Right cardiac atrium (tissue), 5 donors: Measurements from ENCODE around the gene USP3. TPM values are rescaled to one million over a fixed set of nuclear protein-coding genes. Genes with fewer than 3 reads are reported as not detected.
A peak's percentile ranks its signal among the peaks of the same experiment; 100 is the strongest.

Experiments
- ATAC-seq, 2 donors: fragments of 200-7000 bp; cut with Tn5 transposase; one replicate each; pipeline versions ENCODE4 v1.8.0 to v1.9.1; 2020; ENCODE audit warnings: moderate library complexity in 2 of 2, mild to moderate bottlenecking in 1 of 2
- DNase-seq, 3 donors: peaks; one replicate each; pipeline ENCODE4 v3.0.0-alpha.2; 2020
- H3K27ac ChIP-seq: one replicate; pipeline ENCODE4 v1.5.1; 2013; ENCODE audit warnings: mild to moderate bottlenecking, low read length, control low read depth, moderate library complexity
- H3K27me3 ChIP-seq: one replicate; pipeline ENCODE4 v1.6.1; 2013; ENCODE audit not compliant: control insufficient read depth, insufficient read depth
- H3K4me1 ChIP-seq: one replicate; pipeline ENCODE4 v1.6.1; 2013; ENCODE audit warnings: low read length; ENCODE audit not compliant: control insufficient read depth, insufficient read depth
- H3K4me3 ChIP-seq: one replicate; pipeline ENCODE4 v1.5.1; 2013; ENCODE audit warnings: low read length, control low read depth
- H3K9me3 ChIP-seq: one replicate; pipeline ENCODE4 v1.6.1; 2013; ENCODE audit warnings: low read length; ENCODE audit not compliant: control insufficient read depth
- WGBS: extraction: QIAGEN DNeasy Blood & Tissue Kit; methylation state at CpG from one replicate; pipeline ENCODE4 v1.1.7; 2013; 5-methylcytosine and 5-hydroxymethylcytosine counted together
- intact Hi-C, 4 donors: fragments of 100-400 bp; cut with DNase I; formaldehyde crosslinking; loops; one replicate each; pipeline versions ENCODE4 v1.11.0 to v1.14.0; 2022 to 2023
- polyA plus RNA-seq: library from polyadenylated mRNA; stranded (reverse); fragments of 200-250 nt; gene quantifications from one replicate; pipeline ENCODE4 v1.2.3, GENCODE V29; 2013
- total RNA-seq, 4 donors: library from RNA; stranded (reverse); fragmentation: NEBNext Ultra II Directional; extraction: Animal tissue kit (Norgen Biotek cat#: 25700); gene quantifications; one replicate each; pipeline ENCODE4 v1.2.1, GENCODE V29; 2021
- donor health status: healthy with polysubstance abuse.
- donor health status: DM: no; HTN: yes; CAD: no.
- donor health status: DM: no; HTN: no; CAD: no.
- donor health status: DM: no; HTN: yes; CAD: no; lungs with severe emphysema.
- donor health status: DM: yes; HTN: yes; CAD: no.

Gene USP3
- total and polyA plus RNA-seq, 5 donors: 7.8 to 26.0 (median 21.0) TPM

GRCh38 chr15:63490345-63491034 is 13.9 kb upstream of the USP3 start:
- intact Hi-C loops: no loop called here
- WGBS: 91% methylated on average over 4 of the region's 4 CpGs
- Histone ChIP-seq H3K4me3 (no peak overlapping the region), H3K9me3 (no peaks in the 10 kb centered on the region), H3K27me3 (no peaks in the 10 kb centered on the region), H3K27ac (no peak overlapping the region), H3K4me1 (peaks cover 7% of the 10 kb centered on the region)
- ATAC-seq (peak; percentile 29 to 31), DNase-seq (no peak)

GRCh38 chr15:63491116-63491827 is 13.1 kb upstream of the USP3 start:
- no peak overlapping the region for H3K4me3 ChIP-seq
- H3K9me3 ChIP-seq: no peaks in the 10 kb centered on the region
- DNase-seq: no peak
- H3K27me3 ChIP-seq: no peaks in the 10 kb centered on the region
- intact Hi-C loops: no loop called here
- H3K27ac ChIP-seq: peak overlapping the region; percentile 30
- WGBS: 79% methylated on average over 5 of the region's 5 CpGs
- H3K4me1 ChIP-seq: peaks cover 7% of the 10 kb centered on the region
- peak; percentile 22 to 44 for ATAC-seq

DNA sequence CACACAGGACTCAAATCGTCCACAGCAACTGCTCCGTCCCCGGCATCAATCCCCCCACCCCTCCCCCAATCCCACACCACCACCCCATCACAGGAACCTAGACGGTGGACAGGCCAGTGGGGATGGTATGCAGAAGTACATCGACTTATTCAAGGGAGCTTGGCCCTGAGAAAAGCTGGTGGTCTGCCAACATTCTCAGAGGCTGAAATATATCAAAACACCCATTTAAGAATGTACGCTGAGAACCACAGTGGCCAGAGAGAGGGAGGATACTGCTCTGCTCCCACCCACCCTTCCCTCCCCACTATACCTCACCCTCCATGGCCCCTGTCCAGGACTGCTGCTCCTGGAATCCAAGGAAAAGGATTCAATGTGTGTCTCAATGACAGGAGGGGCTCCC is 12.4 kb upstream of the USP3 start:
- ATAC-seq: no peak
- no peak for DNase-seq
- Histone ChIP-seq H3K27ac (peak overlapping the region; percentile 4), H3K27me3 (no peaks in the 10 kb centered on the region), H3K9me3 (no peaks in the 10 kb centered on the region), H3K4me1 (peaks cover 7% of the 10 kb centered on the region), H3K4me3 (no peak overlapping the region)
- intact Hi-C loops: no loop called here
- WGBS: 57% methylated on average over 6 of the region's 6 CpGs

DNA sequence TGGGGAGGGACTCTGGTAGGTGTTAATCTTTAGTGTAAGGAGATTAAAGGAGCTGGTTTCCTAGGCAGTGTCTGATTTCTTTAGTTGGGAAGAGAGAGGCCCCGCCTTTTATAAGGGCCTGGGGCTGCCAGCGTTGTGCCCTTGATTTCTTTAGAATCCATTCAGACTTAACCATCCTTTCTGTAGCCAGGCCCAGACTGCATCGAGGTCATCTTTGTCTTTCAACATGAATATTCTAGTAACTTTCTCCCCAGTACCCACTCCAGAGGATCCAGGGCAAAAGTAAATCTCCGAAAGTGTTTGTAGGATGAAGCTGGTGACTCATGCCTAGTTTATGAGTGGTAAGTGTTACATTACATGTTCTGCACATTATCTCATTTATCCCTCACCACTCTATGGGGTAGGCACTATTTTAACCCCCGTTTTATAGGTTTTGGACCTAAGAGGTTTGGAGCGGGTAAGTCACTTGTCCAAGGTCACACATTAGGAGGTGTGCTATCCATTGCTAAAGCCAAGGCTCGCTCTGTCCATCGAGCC is 11.8 kb upstream of the USP3 start:
- no peaks in the 10 kb centered on the region for H3K9me3 ChIP-seq
- no peaks in the 10 kb centered on the region for H3K27me3 ChIP-seq
- intact Hi-C loops: no loop called here
- peak overlapping the region; percentile 4 for H3K27ac ChIP-seq
- H3K4me1 ChIP-seq: peaks cover 7% of the 10 kb centered on the region
- no peak overlapping the region for H3K4me3 ChIP-seq
- ATAC-seq: no peak
- WGBS: 89% methylated on average over 8 of the region's 8 CpGs
- DNase-seq: no peak

- no peak overlapping the region for H3K27ac ChIP-seq
- ATAC-seq (no peak), DNase-seq (no peak)
- intact Hi-C loops: no loop called here
- H3K4me3 ChIP-seq: no peak overlapping the region
- no peaks in the 10 kb centered on the region for H3K27me3 ChIP-seq
- H3K4me1 ChIP-seq: peaks cover 6% of the 10 kb centered on the region
- H3K9me3 ChIP-seq: no peaks in the 10 kb centered on the region
- WGBS: 83% methylated on average over 2 of the region's 2 CpGs
Observed at GRCh38 chr15:63493436-63493835, 11.0 kb upstream of the USP3 start.

- intact Hi-C loops: no loop called here
- H3K27ac ChIP-seq: no peak overlapping the region
- H3K4me3 ChIP-seq: no peak overlapping the region
- peaks cover 6% of the 10 kb centered on the region for H3K4me1 ChIP-seq
- DNase-seq (no peak), ATAC-seq (no peak)
- no peaks in the 10 kb centered on the region for H3K9me3 ChIP-seq
- WGBS: 95% methylated on average over 4 of the region's 4 CpGs
- H3K27me3 ChIP-seq: no peaks in the 10 kb centered on the region
Observed at GRCh38 chr15:63494408-63494807, 10.0 kb upstream of the USP3 start.

GRCh38 chr15:63495343-63495742 is 9.1 kb upstream of the USP3 start:
- H3K4me1 ChIP-seq: peaks cover 6% of the 10 kb centered on the region
- no peaks in the 10 kb centered on the region for H3K9me3 ChIP-seq
- H3K27me3 ChIP-seq: no peaks in the 10 kb centered on the region
- 73% methylated on average over 1 of the region's 1 CpG for WGBS
- no peak overlapping the region for H3K4me3 ChIP-seq
- no peak overlapping the region for H3K27ac ChIP-seq
- DNase-seq (no peak), ATAC-seq (no peak)
- intact Hi-C loops: no loop called here

DNA sequence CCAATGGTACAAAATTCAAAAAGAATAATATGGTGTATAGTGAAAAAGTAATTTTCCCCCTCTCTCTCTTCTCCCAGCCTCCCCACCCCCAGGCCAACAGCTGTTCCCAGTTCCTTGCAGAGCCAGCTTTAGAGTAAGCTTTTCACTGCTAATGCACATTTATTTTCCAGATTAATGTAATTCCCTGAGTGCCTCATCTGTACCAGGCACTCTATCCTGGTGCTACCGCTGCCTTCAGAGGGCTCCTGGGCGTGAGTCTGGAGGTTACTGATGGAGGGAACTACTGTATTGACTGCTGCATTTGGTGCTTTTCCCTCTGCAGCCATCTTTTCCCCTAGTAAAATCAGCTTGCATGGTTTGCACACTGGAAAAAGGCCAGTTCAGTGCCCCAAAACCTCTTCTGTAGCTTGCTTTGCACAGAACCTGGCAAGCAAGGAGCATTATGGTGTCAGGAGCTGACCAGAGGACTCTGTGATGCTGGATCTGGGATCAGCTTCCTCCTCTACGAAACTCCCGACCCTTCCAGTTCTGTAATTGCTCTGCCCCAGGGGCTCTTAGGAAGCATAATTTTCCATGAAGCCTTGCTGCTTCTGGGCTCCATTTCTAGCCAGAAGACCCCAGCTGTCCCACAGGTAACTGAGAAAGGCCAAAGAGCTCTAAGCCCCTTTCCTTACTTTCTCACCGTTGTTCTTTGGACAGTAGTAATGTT is 8.5 kb upstream of the USP3 start:
- no peak overlapping the region for H3K27ac ChIP-seq
- H3K4me3 ChIP-seq: no peak overlapping the region
- ATAC-seq: no peak
- peaks cover 6% of the 10 kb centered on the region for H3K4me1 ChIP-seq
- no peaks in the 10 kb centered on the region for H3K9me3 ChIP-seq
- WGBS: 75% methylated on average over 5 of the region's 5 CpGs
- intact Hi-C loops: no loop called here
- no peak for DNase-seq
- no peaks in the 10 kb centered on the region for H3K27me3 ChIP-seq

DNA sequence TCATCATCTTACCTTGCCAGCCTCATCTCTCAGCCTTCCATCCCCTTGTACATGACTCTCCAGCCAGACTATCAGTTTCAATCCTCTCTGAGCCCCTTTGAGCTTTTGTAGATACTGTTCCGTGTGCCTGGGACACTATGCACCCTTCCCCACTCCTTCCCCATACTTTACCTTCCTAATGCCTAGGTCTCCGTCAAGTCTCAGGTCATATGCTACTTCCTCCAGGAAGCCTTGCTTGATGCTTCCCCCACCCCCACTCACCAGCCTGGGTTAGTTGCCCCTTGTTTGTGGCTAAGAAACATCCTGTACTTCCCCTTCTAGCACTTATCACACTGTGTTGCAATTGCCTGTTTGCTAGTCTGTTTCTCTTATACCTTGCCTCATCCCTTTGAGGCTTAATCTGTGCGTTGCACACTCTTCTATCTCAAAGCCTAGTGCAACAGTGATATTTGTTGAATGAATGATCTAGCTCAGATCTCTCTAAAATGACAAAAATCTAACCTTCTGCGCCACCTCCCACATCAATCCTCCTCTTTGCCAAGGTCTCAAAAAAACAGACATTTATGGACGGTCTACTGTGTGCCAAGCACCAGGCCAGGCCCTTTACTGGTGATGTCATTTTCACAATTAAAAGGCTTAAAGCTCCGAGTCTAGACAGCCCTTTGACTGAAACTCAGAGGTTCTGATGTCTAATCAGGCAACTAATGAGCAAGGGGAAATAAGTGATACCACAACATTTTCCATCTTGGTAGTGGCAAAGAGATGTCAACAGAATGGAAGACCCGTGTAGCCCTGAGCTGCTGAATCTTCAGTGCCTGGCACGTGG is 6.5 kb upstream of the USP3 start:
- peaks cover 3% of the 10 kb centered on the region for H3K4me1 ChIP-seq
- no peak overlapping the region for H3K27ac ChIP-seq
- H3K27me3 ChIP-seq: no peaks in the 10 kb centered on the region
- DNase-seq (peak in 1 of 3 donors; percentile 80), ATAC-seq (peak; percentile 11 to 20)
- intact Hi-C loops: no loop called here
- H3K9me3 ChIP-seq: no peaks in the 10 kb centered on the region
- 71% methylated on average over 8 of the region's 8 CpGs for WGBS
- no peak overlapping the region for H3K4me3 ChIP-seq

- 94% methylated on average over 6 of the region's 6 CpGs for WGBS
- H3K27me3 ChIP-seq: no peaks in the 10 kb centered on the region
- peaks cover 6% of the 10 kb centered on the region for H3K4me1 ChIP-seq
- H3K27ac ChIP-seq: peak overlapping the region; percentile 23
- ATAC-seq (no peak), DNase-seq (no peak)
- no peak overlapping the region for H3K4me3 ChIP-seq
- H3K9me3 ChIP-seq: no peaks in the 10 kb centered on the region
- intact Hi-C loops: no loop called here
Observed at GRCh38 chr15:63499175-63499549, 5.2 kb upstream of the USP3 start.
